22Rv1 (cell line): ENCODE measurements around the gene RBM45.

ENCODE experiments used
- CTCF ChIP-seq: fragments of 450-650 bp; IDR thresholded peaks from 2 replicates; pipeline ENCODE4 v1.5.1; 2017; ENCODE audit warnings: mild to moderate bottlenecking
- ZFX ChIP-seq: fragments of 450-650 bp; IDR thresholded peaks from 2 replicates; pipeline ENCODE4 v1.6.1; 2017; ENCODE audit warnings: antibody characterized with exemption, borderline replicate concordance

GRCh38 chr2:178155524-178155923 is 43.3 kb downstream of the RBM45 start:
- no peak for TF ChIP-seq CTCF
- no peak for TF ChIP-seq ZFX
